DMS 273 (cell line): ENCODE measurements around the gene ABCB11.
"Not testable (repeated sequence)": the region's sequence is repeated elsewhere in the genome, so short reads cannot be mapped to it uniquely, and the experiment has no call there.

Experiments used
- DNase-seq: peaks from one replicate; lab custom pipeline; 2025; ENCODE audit not compliant: unreplicated experiment; lab: John Stamatoyannopoulos, UW

The ABCB11 gene

DNA sequence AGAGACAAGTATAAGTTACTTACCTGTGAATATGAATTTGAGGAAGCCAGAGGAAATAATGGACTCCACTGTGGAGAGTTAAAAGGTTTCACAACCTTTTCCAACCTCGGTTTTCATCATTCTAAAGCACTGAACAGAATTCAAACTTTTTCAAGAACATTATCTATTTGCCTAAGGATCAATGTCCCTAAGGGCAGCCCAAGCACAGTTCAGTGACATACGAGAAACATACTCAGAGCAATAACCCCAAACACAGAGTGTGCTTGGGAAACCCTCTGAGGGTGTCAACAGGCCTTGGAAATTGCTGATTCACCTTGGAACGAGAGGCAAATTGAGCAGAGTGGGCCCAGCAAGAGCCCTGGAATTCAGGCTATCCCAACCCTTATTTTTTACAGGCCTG is at the start of gene ABCB11:
ABCB11 (minus strand) TSS at position 123 of the 400 bp plus-strand sequence. CDS start 13,199 bp downstream, outside the sequence.
- DNase-seq, result no peak

DNA sequence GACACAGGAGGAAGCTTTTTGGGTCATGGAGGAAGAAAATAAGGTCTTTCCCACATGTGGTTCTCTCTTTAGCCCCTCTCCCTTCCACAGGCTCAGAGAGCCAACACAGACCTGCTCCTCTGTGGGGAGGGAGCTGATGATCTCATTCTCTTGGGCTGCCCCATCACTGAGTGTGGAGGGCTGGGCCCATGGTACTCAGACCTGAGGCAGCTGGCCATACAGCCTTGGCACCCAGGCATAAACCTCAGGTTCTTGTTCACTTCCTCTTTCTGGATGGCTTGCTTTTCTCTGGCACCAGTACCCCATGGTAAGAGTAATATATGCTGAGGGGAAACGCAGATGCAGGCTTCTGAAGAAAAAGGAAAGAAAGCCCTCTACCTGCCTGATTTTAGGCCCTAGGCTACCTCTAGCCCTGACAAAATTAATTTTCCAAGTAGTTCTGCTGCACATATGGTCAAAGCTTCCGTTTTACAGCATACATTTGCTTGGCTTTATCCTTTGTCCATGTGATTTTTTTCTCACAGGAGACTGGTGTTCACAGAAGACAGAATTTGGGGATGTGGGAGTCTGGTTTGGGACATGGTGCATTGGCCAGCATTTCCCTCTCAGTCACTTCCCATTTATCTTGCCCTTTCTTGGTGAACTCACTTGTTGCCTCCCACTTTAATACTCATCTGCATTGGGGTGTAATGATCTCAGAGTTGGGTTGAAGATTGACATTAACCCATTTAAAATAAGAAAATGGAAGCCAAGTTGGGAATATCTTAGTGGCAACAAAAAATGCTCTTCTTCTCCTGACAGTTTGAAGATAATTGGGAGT is 49.3 kb upstream of the ABCB11 start:
- DNase-seq, result no peak

DNA sequence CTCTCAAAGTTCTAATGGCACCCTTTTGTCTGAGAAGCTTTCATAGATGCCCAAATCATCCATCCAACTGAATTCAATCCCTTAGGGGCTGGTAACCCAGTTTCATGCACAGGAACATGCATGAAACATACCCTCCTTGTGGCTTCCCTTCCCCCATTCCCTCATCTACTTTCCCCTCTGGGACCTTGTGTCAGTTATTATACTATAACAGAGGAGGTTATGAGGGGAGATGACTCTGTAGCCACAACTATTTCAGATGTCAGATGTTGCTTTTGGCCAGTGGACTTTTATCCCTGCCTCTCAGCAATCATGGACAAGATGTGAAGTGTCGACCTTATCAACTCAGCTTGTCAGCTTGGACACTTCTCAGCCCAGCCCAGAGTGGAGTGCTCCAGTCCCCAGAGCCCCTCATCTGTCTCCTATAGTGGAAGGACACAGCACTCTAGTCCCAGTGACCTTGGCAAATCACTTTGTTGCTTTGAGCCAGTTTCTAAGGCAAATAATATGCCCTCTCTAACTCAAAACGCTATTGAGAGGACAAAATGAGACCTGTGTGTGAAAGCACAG is 46.6 kb upstream of the ABCB11 start:
- no peak for DNase-seq

DNA sequence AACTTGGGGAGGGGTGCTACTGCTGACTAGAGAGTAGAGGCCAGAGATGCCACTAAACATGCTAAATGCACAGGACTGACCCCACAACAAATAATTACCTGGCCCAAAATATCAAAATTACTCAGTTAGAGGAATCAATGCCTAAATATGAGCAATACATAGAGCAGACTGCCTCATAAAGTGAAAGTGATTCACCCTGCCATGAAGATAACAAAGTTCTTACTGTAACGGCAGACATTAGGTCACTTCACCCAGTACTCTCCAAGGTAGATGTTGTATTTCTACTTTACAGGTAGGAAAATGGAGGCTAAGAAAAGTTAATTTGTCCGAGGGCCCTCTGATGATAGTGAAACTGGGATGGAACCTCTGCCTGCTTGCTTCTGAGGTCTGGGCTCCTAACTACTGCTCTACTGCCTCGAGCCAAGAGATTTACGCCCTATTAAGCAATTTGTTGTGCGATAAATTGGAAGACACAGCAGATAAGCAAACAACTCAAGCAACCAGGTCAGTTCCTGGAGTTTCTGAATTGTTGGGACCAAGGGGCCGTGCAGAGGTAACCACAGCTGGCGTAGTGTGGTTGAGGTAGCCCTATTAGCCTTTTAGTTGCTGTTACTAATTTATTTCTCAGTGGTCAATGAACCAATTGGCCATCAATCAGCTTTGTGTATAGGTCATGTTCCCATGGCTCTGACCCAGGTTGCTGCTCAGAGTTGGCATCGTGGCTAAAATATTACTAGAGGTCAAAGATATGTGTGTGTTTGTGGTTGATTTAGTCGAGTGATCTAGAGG is 43.0 kb upstream of the ABCB11 start:
- DNase-seq, result no peak

DNA sequence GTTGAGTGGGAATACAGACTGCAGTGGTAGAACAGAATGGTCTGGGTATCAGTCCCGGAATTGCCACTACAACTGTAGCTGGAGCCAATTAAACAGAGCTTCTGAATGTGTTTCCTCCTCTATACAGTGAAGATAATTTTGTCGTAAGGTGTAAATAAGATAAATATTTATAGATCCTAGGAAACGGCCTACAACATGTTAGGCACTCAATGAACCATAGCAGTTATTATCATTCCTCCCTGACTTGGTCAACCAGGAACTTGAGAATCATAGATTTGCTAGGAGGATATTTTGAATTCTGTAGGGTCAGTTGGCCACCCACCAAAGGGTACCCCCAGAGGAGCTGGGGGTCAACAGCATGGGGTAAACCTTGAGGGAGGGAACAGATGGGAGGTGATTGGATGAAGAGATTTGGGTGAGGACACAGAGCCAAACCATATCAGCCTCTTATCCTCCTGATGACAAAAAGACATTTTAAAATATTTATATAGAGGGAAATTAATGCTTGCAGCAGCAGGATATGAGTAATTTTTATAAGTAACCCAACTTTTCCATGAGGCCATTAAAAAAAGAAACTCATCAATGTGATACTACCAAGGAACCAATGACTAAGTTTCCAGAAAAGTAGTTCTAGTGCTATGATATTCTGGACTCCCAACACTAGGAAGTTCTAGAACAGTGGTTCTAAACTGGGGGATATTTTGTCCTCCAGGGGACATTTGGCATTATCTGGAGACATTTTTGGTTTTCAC is 42.3 kb upstream of the ABCB11 start:
- DNase-seq, result no peak

DNA sequence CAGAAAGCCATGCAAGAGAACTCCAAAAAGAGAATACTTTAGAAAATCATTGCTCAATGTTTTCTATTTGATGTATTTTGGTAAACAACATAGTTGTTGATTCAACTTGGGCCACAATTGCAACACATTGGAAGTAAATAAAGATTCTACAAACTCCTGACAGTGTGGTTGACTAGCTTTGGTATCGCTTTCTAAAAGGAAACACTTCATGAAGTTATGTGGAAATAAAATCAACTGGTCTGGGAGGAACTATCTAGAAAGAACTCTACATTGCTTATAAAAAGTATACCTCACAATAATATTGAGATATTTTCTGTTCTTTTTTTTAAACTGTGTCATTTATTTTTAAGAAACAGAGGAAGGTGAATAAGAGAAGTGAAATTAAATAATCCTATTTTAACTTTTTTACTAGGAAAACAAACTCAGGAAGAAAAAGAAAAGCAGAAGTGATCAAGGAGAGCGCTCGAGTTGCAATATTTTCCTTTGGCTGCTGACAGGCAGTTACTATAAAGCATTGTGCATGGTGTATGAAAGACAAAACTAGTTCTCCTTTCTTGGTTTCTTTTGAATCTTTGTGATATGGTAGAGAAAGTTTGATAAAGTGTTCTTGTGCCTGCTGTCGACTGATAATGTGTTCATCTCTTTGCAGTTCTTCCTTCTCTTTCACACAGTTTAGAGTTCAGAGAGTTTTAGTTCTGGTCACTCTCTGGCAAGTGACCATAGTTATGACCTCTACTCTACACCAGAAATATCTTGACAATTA is 41.2 kb upstream of the ABCB11 start:
- DNase-seq, result no peak

DNA sequence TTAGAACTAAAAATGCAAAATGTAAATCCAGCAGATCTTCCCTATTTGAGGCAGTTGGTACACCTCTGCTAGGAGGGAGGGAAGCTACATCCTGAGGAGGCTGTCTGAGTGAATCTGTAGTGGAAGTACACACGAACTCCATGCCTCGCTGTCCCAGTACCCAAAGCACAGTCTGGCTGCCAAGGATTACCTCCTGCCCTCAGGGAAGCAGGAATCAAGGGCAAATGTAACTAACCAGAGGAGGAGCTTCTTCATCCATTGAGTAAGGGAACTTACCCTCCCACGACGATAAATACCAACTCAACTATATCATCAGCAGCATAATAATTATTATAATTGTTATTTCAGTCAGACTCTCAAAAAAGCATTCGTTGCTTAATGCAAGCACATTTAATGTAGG is 40.3 kb upstream of the ABCB11 start:
- DNase-seq, result no peak

DNA sequence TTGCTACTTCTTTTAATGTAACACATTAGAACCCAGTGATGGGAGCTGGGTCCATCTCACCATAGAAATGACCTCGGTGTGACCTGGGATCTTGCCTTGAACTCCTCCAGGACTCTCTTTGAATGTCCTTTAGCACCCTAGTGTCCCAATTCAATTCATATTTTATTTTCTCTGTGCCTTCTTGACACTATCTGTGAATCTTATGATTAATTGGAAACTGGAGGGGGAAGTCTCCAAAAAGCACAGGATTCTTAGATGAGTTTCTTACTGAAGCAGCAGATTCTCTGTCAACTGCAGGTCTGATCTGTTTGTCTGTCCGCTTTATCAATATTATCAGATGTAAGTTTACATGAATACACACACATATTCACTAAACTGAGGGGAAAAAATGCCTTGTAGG is 38.7 kb upstream of the ABCB11 start:
- no peak for DNase-seq

DNA sequence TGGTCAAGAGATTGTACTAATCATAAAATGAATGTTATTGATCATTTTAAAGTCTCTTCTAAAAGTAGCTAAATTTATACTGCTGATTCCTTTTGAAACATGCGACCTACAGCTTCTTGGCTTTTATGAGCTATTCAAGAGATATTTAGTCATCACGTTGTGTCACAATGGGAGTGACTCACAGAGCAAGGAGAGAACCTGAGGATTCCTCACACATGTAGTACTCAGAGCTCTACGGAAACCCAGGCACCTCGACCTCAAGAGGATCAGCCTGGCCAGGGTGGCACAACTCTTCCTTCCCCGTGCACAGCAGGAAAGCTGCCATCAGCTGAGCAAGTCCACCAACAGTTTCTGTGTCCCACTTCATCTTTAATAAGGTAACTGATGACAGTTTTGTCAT is 38.2 kb upstream of the ABCB11 start, which contains the start of gene DHRS9:
DHRS9 (plus strand) TSS at position 223 of the 400 bp plus-strand sequence. CDS start 12,019 bp downstream, outside the sequence.
- no peak for DNase-seq

DNA sequence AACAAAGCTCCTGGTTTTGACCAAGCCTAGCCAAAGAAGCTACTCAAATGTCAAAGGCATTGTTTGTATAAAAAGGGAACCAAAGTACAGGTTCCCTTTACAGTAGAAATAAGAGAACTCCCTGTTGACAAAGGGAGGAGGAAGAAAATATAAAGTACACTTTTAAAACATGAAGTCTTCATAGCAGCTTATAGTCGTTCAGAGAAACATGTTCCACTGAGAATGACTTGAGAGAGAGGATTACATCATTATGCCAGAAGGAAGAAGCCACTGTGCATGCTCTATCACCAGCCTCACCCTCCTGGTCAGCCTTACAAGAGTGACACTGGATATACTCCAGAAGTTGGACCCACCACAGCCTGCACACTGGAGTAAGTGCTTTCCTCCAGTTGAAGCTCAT is 35.8 kb upstream of the ABCB11 start:
- DNase-seq, result no peak

DNA sequence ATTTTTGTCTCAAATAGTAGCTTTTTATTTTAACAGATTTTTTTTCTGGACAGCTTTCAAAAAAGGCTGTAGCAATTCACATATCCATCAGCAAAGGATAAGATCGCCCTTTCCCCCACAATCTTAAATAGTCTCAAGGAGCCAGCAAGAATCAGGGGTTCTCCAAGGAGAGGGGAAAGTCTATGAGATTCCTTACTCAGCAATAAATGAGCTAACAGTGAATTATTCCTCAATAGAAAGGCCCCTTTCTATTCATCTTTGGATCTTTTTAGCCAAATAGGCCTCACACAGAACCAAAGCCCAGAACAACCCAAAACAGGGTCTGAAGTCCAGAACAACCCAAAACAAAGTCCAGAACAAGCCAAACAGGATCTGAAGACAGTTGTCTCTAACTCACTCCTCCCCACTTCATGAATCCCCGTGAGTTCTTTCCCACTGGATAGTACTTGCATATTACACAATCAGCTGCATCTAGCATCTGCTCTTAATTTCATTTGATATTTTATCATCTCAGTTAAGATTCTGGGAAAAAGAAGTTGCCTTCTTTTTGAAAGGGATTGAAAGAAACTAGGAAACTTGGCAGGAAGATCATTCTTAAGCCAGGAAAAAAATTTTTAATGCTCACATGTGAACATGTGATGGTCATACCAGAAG is 34.9 kb upstream of the ABCB11 start:
- DNase-seq, result no peak

DNA sequence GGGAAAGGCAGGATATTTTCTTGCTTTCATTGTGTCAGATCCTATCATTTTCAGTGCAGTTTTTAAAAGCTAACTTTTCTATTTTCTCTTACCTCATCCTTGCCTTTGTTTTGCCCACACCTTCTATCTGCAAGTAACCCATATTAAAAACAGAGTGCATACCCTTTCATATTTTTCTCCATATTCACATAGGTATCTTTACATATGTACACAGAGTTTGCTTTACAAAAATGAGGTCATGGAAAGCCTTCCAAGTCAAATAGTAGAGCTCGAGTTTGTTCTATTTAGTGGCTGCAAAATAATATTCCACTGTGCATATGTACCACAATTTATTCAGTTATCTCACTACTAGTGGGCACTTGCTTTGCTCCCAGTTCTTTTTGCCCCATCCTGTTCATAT is 34.3 kb upstream of the ABCB11 start:
- DNase-seq, result no peak

DNA sequence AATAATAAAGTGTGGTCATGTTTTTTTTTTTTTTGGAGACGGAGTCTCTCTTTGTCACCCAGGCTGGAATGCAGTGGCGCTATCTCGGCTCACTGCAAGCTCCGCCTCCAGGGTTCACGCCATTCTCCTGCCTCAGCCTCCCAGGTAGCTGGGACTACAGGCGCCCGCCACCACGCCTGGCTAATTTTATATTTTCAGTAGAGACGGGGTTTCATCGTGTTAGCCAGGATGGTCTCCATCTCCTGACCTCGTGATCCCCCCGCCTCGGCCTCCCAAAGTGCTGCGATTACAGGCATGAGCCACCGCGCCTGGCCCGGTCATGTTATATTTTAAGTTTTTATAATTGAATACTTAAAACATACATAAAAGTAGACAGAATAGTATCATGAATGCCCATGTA is 33.1 kb upstream of the ABCB11 start:
- not testable (repeated sequence) for DNase-seq

DNA sequence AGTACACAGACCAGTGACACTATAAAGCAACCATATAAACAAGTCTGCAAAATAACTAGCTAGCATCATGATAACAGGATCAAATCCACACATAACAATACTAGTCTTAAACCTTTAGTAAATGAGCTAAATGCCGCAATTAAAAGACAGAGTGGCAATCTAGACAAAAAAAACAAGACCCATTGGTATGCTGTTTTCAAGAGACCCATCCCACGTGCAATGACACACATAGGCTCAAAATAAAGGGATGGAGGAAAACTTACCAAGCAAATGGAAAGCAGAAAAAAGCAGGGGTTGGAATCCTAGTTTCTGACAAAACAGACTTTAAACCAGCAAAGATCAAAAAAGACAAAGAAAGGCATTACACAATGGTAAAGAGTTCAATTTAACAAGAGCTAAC is 23.5 kb upstream of the ABCB11 start:
- DNase-seq, result not testable (repeated sequence)

DNA sequence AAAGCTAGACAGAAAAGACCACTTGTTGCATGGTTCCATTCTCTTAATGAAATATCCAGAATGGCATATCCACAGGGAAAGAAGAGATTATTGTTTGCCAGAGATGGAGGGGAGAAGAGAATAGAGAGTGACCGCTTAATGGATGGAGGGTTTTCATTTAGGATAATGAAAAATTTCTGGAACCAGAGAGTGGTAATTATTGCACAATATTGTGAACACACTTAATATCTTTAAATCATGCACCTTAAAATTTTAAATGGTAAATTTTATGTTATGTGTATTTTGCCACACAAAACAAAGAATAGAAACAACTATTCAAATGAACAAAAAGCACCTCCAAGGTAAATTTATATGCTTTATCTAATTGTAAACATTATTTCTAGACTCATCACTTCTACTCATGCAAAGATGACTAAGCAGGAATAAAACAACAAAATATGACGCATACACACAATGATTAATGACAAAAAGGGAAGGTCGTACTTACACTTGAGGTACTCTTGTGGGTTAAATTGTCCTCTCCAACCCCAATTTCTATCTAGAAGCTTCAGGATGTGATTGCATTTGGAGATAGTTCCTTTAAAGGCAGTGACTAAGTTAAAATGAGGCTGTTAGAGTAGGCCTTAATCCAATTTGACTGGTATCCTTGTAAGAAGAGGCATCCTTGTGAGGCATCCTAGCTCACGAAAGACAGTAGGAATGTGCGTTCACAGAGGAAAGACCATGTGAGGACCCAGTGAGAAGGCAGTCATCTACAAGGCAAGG is 19.5 kb upstream of the ABCB11 start:
- DNase-seq, result no peak

DNA sequence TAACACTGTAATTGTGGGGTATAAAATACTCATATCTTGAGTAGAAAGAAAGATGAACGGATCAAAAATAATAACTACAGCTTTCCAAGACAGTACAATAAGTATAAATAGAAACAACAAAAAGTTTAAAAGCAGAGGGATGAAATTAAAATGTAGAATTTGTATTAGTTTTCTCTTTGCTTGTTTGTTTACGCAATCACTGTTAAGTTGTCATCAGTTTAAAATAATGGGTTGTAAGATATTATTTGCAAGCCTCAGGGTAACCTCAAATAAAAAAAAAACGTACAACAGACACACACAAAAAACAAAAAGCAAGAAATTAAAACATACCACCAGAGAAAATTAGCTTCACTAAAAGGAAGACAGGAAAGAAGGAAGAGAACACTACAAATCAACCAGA is 18.0 kb upstream of the ABCB11 start:
- no peak for DNase-seq

DNA sequence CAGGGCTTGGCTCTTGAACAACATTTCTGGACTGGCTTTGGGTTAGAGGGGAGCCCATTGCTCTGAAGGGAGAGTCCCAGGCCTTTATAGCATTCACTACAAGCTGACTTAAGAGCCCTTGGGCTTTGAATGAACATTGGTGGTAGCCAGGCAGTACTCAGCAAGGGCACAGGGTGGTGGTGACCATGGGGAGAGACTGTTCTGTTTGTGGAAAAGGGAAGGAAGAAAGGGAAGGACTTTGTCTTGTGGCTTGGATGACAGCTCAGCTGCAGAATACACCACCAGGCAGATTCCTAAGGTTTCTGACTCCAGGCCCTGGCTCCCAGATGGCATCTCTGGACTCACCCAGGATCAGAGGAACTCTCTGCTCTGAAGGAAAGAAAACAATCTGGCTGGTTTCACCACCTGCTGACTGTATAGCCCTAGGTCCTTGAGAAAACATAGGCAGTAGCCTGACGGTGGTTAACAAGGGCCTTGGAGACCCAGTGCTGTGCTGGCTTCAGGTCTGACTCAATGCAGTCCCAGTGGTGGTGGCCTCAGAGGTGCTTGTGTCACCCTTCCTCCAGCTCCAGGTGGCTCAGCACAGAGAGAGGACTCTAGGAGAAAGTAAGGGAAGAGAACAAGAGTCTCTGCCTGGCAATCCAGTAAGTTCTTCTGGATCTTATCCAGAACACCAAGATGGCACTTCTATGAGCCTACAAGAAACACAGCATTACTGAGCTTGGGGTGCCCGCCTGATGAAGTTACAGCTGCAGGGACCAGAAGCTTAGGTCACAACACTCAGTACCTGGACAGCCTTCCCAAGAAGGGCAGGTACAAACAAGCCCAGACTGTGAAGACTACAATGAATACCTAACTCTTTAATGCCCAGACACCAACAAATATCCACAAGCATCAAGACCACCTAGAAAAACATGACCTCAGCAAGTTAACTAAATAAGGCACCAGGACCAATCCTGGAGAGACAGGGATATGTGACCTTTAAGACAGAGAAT is 16.4 kb upstream of the ABCB11 start:
- DNase-seq, result no peak
